OCI-LY3 (cell line): ENCODE results near the gene FBXO42.
"Not testable (repeated sequence)": the region's sequence is repeated elsewhere in the genome, so short reads cannot be mapped to it uniquely, and the experiment has no call there.

Experiments used
- H2AFZ ChIP-seq: fragments of 200-600, 300-600 bp; shearing (Covaris generic); 2 replicates; pipeline ENCODE4 v1.6.0; 2014; ENCODE audit warnings: antibody characterized with exemption, low read depth, low read length
- H3K27ac ChIP-seq: fragments of 200-600, 300-600 bp; sonication (generic); 2 replicates; pipeline ENCODE4 v1.5.1; 2014; ENCODE audit warnings: mild to moderate bottlenecking, low read length, moderate library complexity, mixed read lengths
- H3K27me3 ChIP-seq: fragments of 200-600, 300-600 bp; sonication (generic); 2 replicates; pipeline ENCODE4 v1.6.1; 2014; ENCODE audit warnings: low read depth, low read length, mixed read lengths
- H3K36me3 ChIP-seq: fragments of 200-600, 300-600 bp; sonication (generic); replicated peaks from 2 replicates; pipeline ENCODE3; 2014; ENCODE audit warnings: low read depth, low read length, mixed read lengths
- H3K4me1 ChIP-seq: fragments of 300-600, 200-600 bp; sonication (generic); 2 replicates; pipeline ENCODE4 v1.6.1; 2014; ENCODE audit warnings: low read length, mixed read lengths
- H3K4me2 ChIP-seq: fragments of 200-600, 300-600 bp; sonication (generic); 2 replicates; pipeline ENCODE4 v1.6.1; 2014; ENCODE audit warnings: low read length, mixed read lengths
- H3K4me3 ChIP-seq: fragments of 300-600, 200-600 bp; sonication (generic); 2 replicates; pipeline ENCODE4 v1.5.1; 2014; ENCODE audit warnings: antibody characterized with exemption, mild to moderate bottlenecking, low read length, moderate library complexity
- H3K79me2 ChIP-seq: fragments of 300-600, 200-600 bp; shearing (Covaris generic); 2 replicates; pipeline ENCODE4 v1.6.1; 2014; ENCODE audit warnings: mild to moderate bottlenecking, low read length, mixed read lengths
- H3K9ac ChIP-seq: fragments of 300-600, 200-600 bp; shearing (Covaris generic); 2 replicates; pipeline ENCODE4 v1.6.0; 2014; ENCODE audit warnings: mild to moderate bottlenecking, low read length, moderate library complexity
- H3K9me3 ChIP-seq: fragments of 200-600, 300-600 bp; shearing (Covaris generic); 2 replicates; pipeline ENCODE4 v1.6.1; 2014; ENCODE audit warnings: low read length, mixed read lengths; ENCODE audit not compliant: insufficient read depth
- H4K20me1 ChIP-seq: fragments of 200-600, 300-600 bp; sonication (generic); 2 replicates; pipeline ENCODE4 v1.6.1; 2016; ENCODE audit warnings: low read length, mixed read lengths; ENCODE audit not compliant: insufficient read depth
- EZH2phosphoT487 ChIP-seq: fragments of 200-600 bp; shearing (Covaris generic); IDR thresholded peaks from 2 replicates; pipeline ENCODE4 v1.6.1; 2018; ENCODE audit warnings: antibody characterized with exemption, mixed run types, low read depth
- TF ChIP-seq, protein P1 (sequence below): fragments of 200-600, 300-600 bp; sonication (generic); IDR thresholded peaks from 2 replicates; pipeline ENCODE4 v1.5.1; 2014; ENCODE audit warnings: antibody characterized with exemption, low read length, low read depth

The FBXO42 gene

DNA sequence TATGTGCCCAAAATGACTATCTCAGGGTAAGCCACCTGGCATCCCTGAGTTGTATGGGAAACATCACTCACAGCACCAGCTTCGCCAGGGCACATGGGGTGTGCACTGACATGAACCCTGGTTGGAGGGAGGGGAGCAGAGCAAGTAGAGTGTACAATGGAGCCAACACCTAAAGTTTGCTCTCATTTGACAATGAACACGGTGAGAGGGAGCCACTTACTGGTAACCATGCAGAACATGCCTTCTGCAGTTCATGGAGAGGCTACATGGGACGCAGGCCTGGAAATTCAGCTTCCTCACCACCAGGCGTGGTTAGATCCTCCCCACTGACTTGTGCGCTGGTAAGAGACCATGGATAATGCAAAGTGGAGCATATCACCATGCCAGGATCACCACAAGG, 105.3 kb downstream of the FBXO42 start:
- TF ChIP-seq, protein P1, sequence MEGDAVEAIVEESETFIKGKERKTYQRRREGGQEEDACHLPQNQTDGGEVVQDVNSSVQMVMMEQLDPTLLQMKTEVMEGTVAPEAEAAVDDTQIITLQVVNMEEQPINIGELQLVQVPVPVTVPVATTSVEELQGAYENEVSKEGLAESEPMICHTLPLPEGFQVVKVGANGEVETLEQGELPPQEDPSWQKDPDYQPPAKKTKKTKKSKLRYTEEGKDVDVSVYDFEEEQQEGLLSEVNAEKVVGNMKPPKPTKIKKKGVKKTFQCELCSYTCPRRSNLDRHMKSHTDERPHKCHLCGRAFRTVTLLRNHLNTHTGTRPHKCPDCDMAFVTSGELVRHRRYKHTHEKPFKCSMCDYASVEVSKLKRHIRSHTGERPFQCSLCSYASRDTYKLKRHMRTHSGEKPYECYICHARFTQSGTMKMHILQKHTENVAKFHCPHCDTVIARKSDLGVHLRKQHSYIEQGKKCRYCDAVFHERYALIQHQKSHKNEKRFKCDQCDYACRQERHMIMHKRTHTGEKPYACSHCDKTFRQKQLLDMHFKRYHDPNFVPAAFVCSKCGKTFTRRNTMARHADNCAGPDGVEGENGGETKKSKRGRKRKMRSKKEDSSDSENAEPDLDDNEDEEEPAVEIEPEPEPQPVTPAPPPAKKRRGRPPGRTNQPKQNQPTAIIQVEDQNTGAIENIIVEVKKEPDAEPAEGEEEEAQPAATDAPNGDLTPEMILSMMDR, result no peak
- TF ChIP-seq EZH2phosphoT487, result no peak
- Histone ChIP-seq H3K4me2 (no peak overlapping the region), H3K4me3 (no peak overlapping the region), H3K79me2 (no peaks in the 10 kb centered on the region), H3K9me3 (no peaks in the 10 kb centered on the region), H3K9ac (no peak overlapping the region), H4K20me1 (no peaks in the 10 kb centered on the region), H3K27ac (no peak overlapping the region), H3K27me3 (no peaks in the 10 kb centered on the region), H2AFZ (no peak overlapping the region), H3K36me3 (peaks cover 6% of the 10 kb centered on the region), H3K4me1 (peaks cover 18% of the 10 kb centered on the region)

DNA sequence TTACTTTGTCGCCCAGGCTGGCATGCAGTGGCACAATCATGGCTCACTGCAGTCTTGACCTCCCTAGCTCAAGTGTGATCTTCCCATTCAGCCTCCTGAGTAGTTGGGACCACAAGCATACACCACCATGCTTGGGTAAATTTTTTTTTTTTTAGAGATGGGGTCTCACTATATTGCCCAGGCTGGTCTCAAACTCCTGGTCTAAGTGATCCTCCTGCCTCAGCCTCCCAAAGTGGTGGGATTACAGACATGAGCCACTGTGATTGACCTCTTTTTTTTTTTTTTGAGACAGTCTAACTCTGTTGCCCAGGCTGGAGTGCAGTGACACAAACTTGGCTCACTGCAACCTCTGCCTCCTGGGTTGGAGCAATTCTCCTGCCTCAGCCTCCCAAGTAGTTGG, 106.0 kb downstream of the FBXO42 start:
- not testable (repeated sequence) for H3K79me2 ChIP-seq, H2AFZ ChIP-seq, H4K20me1 ChIP-seq, H3K4me3 ChIP-seq, H3K27ac ChIP-seq, H3K36me3 ChIP-seq, H3K27me3 ChIP-seq, H3K4me2 ChIP-seq, H3K9ac ChIP-seq, H3K9me3 ChIP-seq
- peaks cover 18% of the 10 kb centered on the region for H3K4me1 ChIP-seq

DNA sequence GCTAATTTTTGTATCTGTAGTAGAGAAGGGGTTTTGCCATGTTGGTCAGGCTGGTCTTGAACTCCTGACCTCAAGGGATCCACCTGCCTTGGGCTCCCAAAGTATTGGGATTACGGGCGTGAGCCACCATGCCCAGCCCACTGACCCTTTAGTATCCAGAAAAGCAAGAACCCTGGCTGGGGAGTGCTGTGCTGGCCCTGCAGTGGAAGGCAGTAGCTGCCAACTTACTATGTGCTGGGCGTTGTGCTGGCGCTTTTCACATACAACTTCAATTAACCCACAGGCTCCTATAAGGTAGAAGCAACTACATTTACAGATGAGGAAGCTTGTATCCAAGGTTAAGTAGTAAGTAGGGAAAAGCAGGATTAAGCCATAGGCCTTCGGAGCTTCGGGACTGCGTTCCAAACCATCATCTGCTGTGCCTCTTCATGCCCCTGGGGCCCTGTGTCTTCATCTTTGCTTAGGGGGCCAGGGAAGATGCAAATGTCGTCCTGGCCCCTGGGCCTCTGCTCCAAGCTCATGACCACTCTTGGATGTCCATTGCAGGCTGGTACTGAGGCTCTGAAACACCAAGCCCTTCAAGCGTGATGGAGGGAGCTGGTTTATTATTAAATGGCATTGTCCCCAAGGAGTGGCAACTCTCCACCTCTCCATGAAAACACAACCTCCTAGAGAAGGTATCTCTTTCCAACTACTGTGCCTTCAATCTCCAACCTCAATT, 106.6 kb downstream of the FBXO42 start:
- Histone ChIP-seq H3K27me3 (no peaks in the 10 kb centered on the region), H3K27ac (no peak overlapping the region), H3K36me3 (peaks cover 5% of the 10 kb centered on the region), H3K4me2 (no peak overlapping the region), H3K9ac (no peak overlapping the region), H3K9me3 (no peaks in the 10 kb centered on the region), H3K4me3 (no peak overlapping the region), H3K79me2 (no peaks in the 10 kb centered on the region), H4K20me1 (no peaks in the 10 kb centered on the region), H3K4me1 (peaks cover 18% of the 10 kb centered on the region), H2AFZ (no peak overlapping the region)
- TF ChIP-seq, protein P1, result no peak

DNA sequence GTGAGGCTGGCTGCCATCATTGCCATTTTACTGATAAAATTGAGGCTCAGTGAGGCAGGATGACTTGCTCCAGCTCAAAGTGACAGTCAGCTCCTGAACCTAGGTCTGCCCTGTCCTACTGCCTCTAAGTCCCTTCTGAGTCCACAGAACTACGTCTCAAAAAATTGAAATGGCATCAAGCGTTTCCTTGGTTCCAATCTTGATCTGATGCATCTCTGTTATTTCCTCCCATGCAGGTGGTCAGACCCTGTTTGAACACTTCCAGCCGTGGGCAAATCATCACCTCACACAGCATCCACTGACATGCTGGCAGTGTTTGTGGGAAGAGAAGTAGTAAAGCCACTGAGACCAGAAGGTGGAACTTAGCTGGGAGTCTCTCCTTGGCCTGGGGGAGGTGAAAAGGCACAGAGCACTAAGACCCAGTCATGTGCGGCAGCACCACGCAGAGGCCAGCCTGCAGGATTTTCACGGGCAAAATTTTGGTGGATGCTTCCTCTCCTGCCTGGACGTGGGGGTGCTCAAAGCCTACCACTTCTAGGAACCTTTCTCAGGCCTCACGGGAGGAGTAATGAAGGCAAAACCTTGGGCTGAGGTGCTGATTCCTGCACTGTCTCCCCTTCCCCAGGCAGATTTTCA, 107.5 kb downstream of the FBXO42 start:
- no peaks in the 10 kb centered on the region for H3K79me2 ChIP-seq
- no peak overlapping the region for H3K27ac ChIP-seq
- peaks cover 14% of the 10 kb centered on the region for H3K4me1 ChIP-seq
- TF ChIP-seq, protein P1, result no peak
- no peak for TF ChIP-seq EZH2phosphoT487
- peaks cover 3% of the 10 kb centered on the region for H3K36me3 ChIP-seq
- H3K4me3 ChIP-seq, result no peak overlapping the region
- no peak overlapping the region for H3K4me2 ChIP-seq
- no peak overlapping the region for H2AFZ ChIP-seq
- H3K9me3 ChIP-seq, result no peaks in the 10 kb centered on the region
- H3K27me3 ChIP-seq, result no peaks in the 10 kb centered on the region
- no peaks in the 10 kb centered on the region for H4K20me1 ChIP-seq
- no peak overlapping the region for H3K9ac ChIP-seq
